Motor neuron (in vitro differentiated cells): ENCODE measurements around the gene WNT9A. TPM values are rescaled to one million over a fixed set of nuclear protein-coding genes. Genes with fewer than 3 reads are reported as not detected.

ENCODE experiments used
- ATAC-seq, 8 experiments: fragments of 200-7000 bp; cut with Tn5 transposase; replicated peaks in 6 of 8; 2 replicates each; pipeline ENCODE4 v1.8.0; 2021; ENCODE audit warnings: mild to moderate bottlenecking in 8 of 8, moderate library complexity in 8 of 8
- H3K27ac ChIP-seq, 2 donors: fragments of 250-450 bp; sonication (Bioruptor Pico); 2 replicates each; pipeline ENCODE4 v1.9.0; 2021; ENCODE audit warnings: antibody characterized with exemption in 2 of 2, mild to moderate bottlenecking in 2 of 2, moderate library complexity in 1 of 2
- H3K4me1 ChIP-seq, 2 donors: fragments of 250-450 bp; sonication (Bioruptor Pico); replicated peaks in 1 of 2; 2 replicates each; pipeline ENCODE4 v1.6.1; 2021; ENCODE audit warnings: antibody characterized with exemption in 2 of 2, mild to moderate bottlenecking in 2 of 2, moderate library complexity in 1 of 2
- H3K4me3 ChIP-seq, 5 donors: fragments of 250-450 bp; sonication (Bioruptor Pico); 2 replicates each; pipeline ENCODE4 v1.9.0; 2021; ENCODE audit warnings: antibody characterized with exemption in 5 of 5, mild to moderate bottlenecking in 5 of 5, moderate library complexity in 4 of 5
- WGBS, 10 experiments: fragments of 450-650 bp; shearing (Covaris generic); methylation state at CpG; one replicate each; pipeline ENCODE4 v1.0.0; 2022; 5-methylcytosine and 5-hydroxymethylcytosine counted together
- in situ Hi-C, 9 experiments: fragments of 400-800 bp; cut with MboI; loops; one replicate each; pipeline ENCODE4 v1.15.0; 2021; ENCODE audit warnings: low sequenced_read_pairs in 9 of 9, low pct_unique_long_range_greater_than_20kb in 2 of 9; ENCODE audit not compliant: unreplicated experiment in 9 of 9
- total RNA-seq, 8 experiments: library from RNA; unstranded; fragments of 300-600 nt; gene quantifications; 2 replicates each; pipeline versions ENCODE4 v1.2.3 to v1.2.4, GENCODE V29; 2022

Gene WNT9A
- total RNA-seq, 8 experiments from 2014 or later: 0.28 to 4.9 (median 0.98) TPM

GRCh38 chr1:227899820-227900449 is 47.8 kb downstream of the WNT9A start:
- Histone ChIP-seq H3K4me3 (no peak overlapping the region), H3K27ac (no peak overlapping the region), H3K4me1 (peaks cover 13 to 19% of the 10 kb centered on the region in 2 donors)
- WGBS, 10 experiments: 13 to 88% (median 58%) methylated on average over 1 to 16 of the region's 18 CpGs; no CpG with 5 or more reads in 3 of the 10 experiments
- in situ Hi-C loops: no loop called here
- no peak for ATAC-seq

- WGBS, 10 experiments: 33 to 100% (median 80%) methylated on average over 1 to 6 of the region's 12 CpGs; no CpG with 5 or more reads in 1 of the 10 experiments
- Histone ChIP-seq H3K4me3 (no peak overlapping the region), H3K27ac (no peak overlapping the region), H3K4me1 (peaks cover 13 to 19% of the 10 kb centered on the region in 2 donors)
- in situ Hi-C loops: no loop called here
- ATAC-seq: no peak
Observed at GRCh38 chr1:227899141-227899819, 48.5 kb downstream of the WNT9A start.

DNA sequence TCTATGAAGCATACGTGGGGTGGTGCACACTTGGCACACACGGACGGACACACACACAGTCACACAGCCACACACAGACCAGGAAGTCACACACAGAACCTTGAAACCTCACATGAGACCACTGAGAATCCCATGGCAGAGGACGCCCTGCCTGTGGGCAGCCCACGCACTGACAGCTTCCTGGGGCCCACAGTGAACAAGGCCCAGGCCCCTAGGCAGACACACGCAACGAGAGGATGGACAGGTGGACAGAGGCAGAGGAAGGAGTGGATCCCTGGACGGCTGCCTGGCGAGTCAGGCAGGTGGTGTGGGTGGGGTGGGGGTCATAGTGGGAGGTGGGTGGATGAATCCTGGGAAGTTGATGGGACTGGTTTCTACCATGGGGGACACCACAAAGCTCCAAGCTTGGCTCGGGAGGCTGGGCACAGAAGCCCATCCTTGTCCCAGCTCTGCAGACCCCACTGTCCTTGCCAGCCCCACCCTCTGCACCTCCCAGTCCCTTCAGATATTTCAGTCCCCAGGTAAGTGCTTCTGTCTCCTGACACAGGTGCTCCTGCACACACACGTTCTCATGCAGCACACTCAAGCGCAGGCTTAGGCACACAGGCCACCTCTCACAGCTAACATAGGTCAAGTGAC is 49.1 kb downstream of the WNT9A start:
- ATAC-seq: no peak
- in situ Hi-C loops: no loop called here
- 60 to 97% (median 81%) methylated on average over 1 to 5 of the region's 12 CpGs; no CpG with 5 or more reads in 5 of the 10 experiments for WGBS, 10 experiments

DNA sequence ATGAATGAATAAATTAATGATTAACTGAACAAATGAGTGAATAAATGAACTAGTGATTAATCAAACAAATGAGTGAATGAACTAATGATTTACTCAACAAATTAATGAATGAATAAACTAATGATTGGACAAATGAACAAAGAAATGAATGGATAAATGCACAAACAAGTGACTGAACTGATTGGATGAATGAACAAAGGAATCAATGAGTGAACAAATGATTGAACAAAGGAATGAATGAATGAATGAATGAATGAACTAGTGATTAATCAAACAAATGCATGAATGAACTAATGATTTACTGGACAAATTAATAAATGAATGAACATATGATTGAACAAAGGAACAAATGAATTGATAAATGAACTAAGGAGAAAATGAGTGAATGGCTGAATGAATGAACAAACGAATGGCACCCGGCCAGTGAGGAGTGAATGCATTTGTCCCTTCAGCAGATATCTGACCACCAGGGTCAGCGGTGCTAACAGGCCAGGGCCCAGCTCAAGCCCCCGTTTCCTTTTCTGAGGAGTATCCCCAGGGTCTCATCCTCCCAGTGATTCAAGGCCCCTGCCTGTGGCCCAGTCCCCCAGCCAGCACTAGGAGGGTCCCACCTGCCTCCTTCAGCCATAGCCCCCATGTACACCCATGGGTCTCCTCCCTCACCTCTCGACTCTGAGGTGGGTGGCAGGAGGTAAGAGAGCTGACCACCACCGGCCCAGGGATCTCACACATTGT is 49.9 kb downstream of the WNT9A start:
- no peak overlapping the region for H3K27ac ChIP-seq
- 33 to 92% (median 85%) methylated on average over 2 to 6 of the region's 6 CpGs for WGBS, 10 experiments
- no peak overlapping the region for H3K4me3 ChIP-seq
- ATAC-seq: no peak
- H3K4me1 ChIP-seq: peaks cover 13 to 19% of the 10 kb centered on the region in 2 donors
- in situ Hi-C loops: no loop called here

More for the DNA sequence above, 49.1 kb downstream of the WNT9A start:
- peaks cover 13 to 19% of the 10 kb centered on the region in 2 donors for H3K4me1 ChIP-seq
- H3K27ac ChIP-seq: no peak overlapping the region
- H3K4me3 ChIP-seq: no peak overlapping the region

- Histone ChIP-seq H3K4me1 (peaks cover 7 to 12% of the 10 kb centered on the region in 2 donors), H3K27ac (no peak overlapping the region), H3K4me3 (no peak overlapping the region)
- in situ Hi-C loops: no loop called here
- no peak for ATAC-seq
- WGBS, 10 experiments: 51 to 100% (median 86%) methylated on average over 1 to 5 of the region's 9 CpGs; no CpG with 5 or more reads in 2 of the 10 experiments
Observed at GRCh38 chr1:227896710-227897655, 50.7 kb downstream of the WNT9A start.

DNA sequence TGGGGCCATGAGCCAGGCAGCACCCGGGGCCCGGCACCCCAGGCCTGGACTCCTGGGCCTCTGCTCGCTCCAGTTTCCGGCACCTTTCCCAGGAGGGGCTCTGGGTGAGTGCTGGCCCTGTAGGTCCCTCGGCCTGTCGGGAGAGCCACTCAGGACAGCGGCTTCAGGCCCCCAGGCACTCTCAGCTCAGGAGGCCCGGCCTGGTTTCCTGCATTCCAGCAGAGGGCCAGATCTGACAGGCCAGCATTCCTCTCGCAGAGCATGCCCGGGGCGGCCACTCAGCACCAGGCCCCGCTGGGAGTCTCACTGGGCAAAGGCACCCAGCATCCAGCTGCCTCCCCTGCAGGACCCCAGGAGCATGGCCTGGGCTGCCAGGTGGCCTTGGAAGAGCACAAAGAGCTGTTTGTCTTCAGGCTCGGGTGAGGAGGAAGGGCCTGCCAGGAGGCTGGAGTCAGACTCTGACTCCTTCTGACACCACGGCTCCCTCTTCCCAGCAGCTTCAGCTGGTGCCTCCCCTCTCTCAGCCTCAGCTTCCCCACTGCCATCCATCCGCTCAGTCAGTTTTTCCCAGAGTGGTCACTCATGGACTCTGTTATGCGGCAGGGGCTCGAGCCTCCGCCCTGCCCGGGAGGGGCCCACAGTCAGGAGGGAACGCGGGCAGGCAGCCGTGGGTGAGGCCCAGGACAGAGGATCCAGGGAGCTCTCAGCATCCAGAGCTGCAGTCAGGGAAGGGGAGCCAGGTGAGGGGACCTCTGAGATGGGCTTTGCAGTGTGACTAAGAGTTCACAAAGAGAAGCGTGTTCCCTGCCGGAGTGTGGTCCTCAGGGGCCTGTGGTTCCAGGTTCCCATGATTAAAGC is 51.7 kb downstream of the WNT9A start:
- peak in 7 of 8 experiments; percentile 36 to 81 (median 52) for ATAC-seq
- WGBS, 10 experiments: 17 to 87% (median 66%) methylated on average over 1 to 15 of the region's 24 CpGs; no CpG with 5 or more reads in 5 of the 10 experiments
- Histone ChIP-seq H3K4me1 (peaks cover 12 to 15% of the 10 kb centered on the region in 2 donors), H3K4me3 (no peak overlapping the region), H3K27ac (peak overlapping the region in 1 of 2 donors; percentile 39)
- in situ Hi-C loops: no loop called here

GRCh38 chr1:227894831-227895451 is 52.8 kb downstream of the WNT9A start:
- peaks cover 12 to 15% of the 10 kb centered on the region in 2 donors for H3K4me1 ChIP-seq
- 89 to 90% methylated on average over 2 to 6 of the region's 12 CpGs; no CpG with 5 or more reads in 8 of the 10 experiments for WGBS, 10 experiments
- no peak overlapping the region for H3K4me3 ChIP-seq
- in situ Hi-C loops: no loop called here
- ATAC-seq: peak in 1 of 8 experiments; percentile 9
- H3K27ac ChIP-seq: no peak overlapping the region

DNA sequence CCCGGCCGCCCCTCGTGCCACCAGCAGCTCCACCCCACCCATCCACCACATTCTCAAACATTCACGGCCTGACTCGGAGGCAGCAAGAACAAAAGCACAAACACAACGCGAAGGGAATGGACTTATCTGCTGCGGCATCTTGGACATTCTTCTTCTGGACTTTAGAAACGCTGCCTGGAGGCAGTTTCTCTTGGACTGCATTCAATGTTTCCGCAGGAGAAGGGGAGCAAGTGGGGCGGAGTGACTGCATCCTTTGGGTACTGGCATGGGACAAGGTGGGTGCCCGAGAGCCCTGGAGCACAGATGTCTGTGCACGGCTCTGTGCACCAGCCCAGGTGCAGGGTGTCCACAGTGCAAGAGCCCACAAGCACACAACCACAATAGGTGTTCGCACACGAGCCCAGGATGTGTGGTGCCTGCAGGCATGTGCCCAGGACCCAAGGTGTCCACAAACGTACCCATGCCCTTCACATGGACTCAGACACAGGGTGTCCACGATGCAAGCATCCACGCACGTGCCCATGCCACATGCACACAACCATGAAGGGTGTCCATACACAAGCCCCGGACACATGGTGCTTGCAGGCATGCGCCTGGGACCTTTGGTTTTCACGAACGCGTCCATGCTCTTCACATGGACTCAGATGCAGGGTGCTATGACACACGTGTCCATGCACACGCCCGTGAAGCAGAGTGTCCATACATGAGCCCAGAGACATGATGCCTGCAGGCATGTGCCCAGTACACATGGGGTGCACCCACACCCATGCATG is 53.6 kb downstream of the WNT9A start:
- Histone ChIP-seq H3K27ac (no peak overlapping the region), H3K4me3 (no peak overlapping the region), H3K4me1 (peaks cover 12 to 15% of the 10 kb centered on the region in 2 donors)
- in situ Hi-C loops: no loop called here
- WGBS, 10 experiments: 79 to 90% (median 85%) methylated on average over 6 to 17 of the region's 27 CpGs; no CpG with 5 or more reads in 6 of the 10 experiments
- ATAC-seq: no peak

DNA sequence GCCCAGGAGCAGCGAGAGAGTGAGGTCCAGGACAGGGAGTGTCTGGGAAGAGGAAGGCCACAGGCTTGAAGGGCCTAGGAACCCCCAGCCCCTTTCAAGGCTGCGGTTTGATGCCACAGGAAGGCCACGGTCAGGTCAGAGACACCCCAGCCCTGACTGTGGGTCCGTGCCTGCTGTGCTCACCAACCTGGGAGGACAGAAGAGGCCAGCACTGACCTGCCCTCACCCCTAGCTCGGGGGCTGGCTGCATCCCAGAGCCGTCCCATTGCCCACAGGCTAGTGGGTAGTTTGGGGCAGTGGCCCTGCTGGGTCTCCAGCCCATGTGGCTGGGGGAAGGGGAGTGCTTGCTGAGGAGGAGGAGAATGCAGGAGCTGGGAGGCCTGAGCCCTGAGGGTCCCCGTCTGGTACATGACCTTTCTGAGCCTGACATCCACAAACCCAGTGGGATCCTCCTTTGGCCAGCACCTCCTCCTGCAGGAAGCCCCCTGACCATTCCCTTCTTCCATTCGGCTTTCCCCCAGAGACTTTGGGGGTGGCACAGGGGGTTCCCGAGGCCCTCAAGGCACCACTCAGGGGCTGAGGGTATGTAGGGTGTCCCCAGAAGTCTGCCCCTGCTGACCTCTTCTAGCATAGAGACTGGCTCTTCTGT is 54.3 kb downstream of the WNT9A start:
- ATAC-seq: no peak
- no peak overlapping the region for H3K27ac ChIP-seq
- in situ Hi-C loops: no loop called here
- WGBS, 10 experiments: 20 to 100% (median 80%) methylated on average over 1 to 9 of the region's 9 CpGs; no CpG with 5 or more reads in 5 of the 10 experiments
- H3K4me1 ChIP-seq: peaks cover 15% of the 10 kb centered on the region in 2 donors
- H3K4me3 ChIP-seq: no peak overlapping the region
